ENCODE results near the gene KRTAP5-1. TPM values are rescaled to one million over a fixed set of nuclear protein-coding genes. Genes with fewer than 3 reads are reported as not detected.

The KRTAP5-1 gene
- total RNA-seq, 2 donors from 2014 or later = not detected

DNA sequence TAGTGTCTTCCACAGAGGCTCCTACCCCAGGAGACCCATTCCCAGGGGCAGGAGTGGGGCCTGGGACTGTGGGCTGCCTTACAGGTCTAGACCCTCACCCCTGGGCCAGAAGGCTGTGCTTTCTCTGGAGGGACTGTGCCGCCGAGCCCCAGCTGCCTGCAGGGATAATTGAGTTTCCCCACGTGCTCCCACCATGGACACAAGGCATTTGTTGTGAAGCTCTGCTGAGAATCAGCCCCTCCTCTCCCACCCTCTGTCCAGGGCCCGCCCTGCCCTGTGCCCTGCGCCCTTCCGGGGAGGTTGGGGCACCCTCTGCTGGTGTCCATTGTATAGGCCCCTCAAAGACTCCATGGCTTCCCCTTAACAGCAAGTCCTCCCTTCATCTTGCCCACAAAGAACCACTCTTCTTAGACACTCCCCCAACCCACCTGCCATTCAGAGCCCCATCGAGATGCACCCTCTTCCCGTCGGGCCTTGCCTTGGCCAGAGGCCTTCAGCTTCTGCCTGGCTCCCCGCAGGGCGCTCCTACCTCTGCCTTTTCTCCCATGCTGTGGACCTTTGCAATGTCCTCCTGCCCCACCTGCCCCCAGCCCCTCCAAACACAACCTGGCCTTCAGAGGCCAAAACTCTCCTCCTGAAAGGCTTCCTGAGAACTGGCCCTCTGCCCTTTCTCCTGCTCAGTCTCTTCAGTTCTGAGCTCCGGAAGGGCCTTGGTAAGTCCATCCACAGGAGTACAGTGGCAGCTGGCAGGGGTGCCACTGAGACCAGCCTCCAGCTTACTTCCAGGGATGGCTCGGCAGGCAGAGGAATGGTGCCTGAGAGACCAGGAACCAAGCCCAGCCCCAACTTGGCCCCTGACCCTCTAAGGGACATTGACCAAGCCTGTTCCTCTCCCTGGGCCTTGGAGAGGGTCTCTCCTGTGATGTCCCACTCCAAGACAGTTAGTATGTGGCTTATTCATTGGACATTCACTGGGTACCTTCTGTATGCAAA is 35.4 kb downstream of the KRTAP5-1 start:
- 83% methylated on average over 12 of the region's 13 CpGs for WGBS
- Histone ChIP-seq H3K4me1 (replicated peaks) (peaks cover 9% of the 10 kb centered on the region), H3K36me3 (no peaks in the 10 kb centered on the region), H3K27me3 (replicated peaks; ENCODE audit: insufficient read depth) (peaks cover 12% of the 10 kb centered on the region), H3K9me3 (no peaks in the 10 kb centered on the region), H3K4me3 (no peak overlapping the region), H3K27ac (no peak overlapping the region)
- DNase-seq (ENCODE audit: low spot score) = no peak
- intact Hi-C loops (cut with DNase I) = no loop called here
- TF ChIP-seq, protein P1, sequence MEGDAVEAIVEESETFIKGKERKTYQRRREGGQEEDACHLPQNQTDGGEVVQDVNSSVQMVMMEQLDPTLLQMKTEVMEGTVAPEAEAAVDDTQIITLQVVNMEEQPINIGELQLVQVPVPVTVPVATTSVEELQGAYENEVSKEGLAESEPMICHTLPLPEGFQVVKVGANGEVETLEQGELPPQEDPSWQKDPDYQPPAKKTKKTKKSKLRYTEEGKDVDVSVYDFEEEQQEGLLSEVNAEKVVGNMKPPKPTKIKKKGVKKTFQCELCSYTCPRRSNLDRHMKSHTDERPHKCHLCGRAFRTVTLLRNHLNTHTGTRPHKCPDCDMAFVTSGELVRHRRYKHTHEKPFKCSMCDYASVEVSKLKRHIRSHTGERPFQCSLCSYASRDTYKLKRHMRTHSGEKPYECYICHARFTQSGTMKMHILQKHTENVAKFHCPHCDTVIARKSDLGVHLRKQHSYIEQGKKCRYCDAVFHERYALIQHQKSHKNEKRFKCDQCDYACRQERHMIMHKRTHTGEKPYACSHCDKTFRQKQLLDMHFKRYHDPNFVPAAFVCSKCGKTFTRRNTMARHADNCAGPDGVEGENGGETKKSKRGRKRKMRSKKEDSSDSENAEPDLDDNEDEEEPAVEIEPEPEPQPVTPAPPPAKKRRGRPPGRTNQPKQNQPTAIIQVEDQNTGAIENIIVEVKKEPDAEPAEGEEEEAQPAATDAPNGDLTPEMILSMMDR (IDR thresholded peaks at IDR 0.05) = no peak
- TF ChIP-seq POLR2AphosphoS5 (IDR thresholded peaks at IDR 0.05) = no peak

DNA sequence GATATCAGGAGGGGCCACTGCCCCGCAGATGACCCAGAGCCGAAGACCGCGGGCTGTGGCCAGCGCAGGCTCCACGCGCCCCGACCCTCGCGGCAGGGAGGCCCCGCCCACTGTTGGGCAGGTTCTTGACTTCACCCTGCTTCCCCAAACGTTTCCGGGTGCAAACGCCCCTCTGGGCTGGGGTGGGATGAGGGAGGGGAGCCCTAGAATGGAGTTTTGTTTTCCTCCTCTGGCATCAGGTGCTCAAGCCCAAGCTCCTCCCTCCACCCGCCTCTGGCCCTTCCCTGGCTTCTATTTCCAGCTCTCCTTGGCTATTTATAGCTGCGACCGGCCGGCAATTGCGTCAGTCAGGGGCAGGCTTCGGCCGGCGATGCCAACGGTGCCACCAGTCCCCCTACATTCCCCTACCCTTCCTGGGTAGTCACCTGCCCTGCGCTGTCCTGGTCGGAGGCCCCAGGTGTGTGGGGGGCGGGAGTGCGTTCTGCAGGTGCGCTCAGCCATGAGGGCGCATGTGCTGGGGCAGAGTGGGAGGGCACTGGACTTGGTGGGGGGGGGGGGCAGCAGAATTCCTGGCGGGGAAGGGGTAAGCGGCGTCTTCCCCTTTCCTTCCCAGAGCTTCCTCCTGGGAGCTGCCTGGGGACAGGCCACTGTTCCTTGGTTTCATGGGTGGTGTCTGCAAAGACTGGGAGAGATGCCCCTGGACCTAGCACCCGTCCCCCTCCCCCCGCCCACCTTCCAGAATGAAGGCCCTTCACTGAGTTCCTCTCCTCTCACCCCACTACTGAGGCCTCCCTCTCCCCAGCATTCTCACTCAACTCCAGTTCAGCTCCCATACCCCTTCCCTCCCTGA is 36.6 kb downstream of the KRTAP5-1 start:
- TF ChIP-seq POLR2A (IDR thresholded peaks at IDR 0.05) (peak; percentile 47), POLR2AphosphoS5 (IDR thresholded peaks at IDR 0.05) (peak; percentile 85)
- TF ChIP-seq, protein P1 (IDR thresholded peaks at IDR 0.05) = no peak
- Histone ChIP-seq H3K27ac (no peak overlapping the region), H3K4me3 (peak overlapping the region in 1 of 2 donors; percentile 9), H3K27me3 (replicated peaks; ENCODE audit: insufficient read depth) (peaks cover 16% of the 10 kb centered on the region), H3K9me3 (no peaks in the 10 kb centered on the region), H3K36me3 (no peaks in the 10 kb centered on the region), H3K4me1 (replicated peaks) (peaks cover 9% of the 10 kb centered on the region)
- DNase-seq (ENCODE audit: low spot score) = peak; percentile 69
- 11% methylated on average over 34 of the region's 34 CpGs for WGBS
- intact Hi-C loops (cut with DNase I) = no loop called here

DNA sequence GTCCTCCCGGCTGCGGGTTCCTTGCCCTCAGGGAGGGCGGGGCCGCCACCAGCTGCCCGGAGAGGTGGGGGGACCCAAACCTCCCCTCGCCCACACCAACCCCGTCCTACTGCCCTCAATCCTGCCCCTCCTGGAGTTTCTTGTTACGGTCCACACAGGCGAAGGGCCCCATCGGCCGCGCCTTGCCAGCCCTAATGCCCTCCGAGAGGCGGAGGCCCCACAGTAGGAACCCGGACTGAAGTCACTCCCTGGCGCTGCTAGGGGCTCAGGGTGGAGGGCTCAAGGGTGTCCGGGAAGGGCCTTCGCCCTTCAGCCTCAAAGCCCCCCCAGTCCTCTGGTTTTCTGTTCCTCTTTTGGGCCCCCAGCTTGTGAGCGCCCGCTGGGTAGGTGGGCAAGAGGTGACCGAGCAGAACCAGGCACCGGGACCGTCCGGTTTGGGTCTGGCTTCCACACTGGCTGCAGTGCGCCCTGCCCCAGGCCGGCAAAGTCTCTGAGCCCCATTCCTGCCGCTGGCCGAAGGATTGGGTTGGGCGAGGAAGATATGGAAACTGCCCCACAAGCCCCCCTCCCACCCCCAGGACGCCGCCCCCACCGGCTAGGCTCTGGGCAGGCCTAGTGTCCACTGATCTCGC is 37.5 kb downstream of the KRTAP5-1 start:
- no peak overlapping the region for H3K27ac ChIP-seq
- WGBS = 17% methylated on average over 33 of the region's 33 CpGs
- peaks cover 9% of the 10 kb centered on the region for H3K4me1 ChIP-seq (replicated peaks)
- intact Hi-C loops (cut with DNase I) = loop anchor here (2.0 kb wide), 1 partner anchor 27 kb away; no protein-coding TSS in a partner anchor
- H3K27me3 ChIP-seq (replicated peaks; ENCODE audit: insufficient read depth) = peaks cover 16% of the 10 kb centered on the region
- H3K4me3 ChIP-seq = peak overlapping the region in 1 of 2 donors; percentile 30
- TF ChIP-seq POLR2AphosphoS5 (IDR thresholded peaks at IDR 0.05) = no peak
- no peak for TF ChIP-seq POLR2A (IDR thresholded peaks at IDR 0.05)
- TF ChIP-seq, protein P1 (IDR thresholded peaks at IDR 0.05) = no peak
- H3K36me3 ChIP-seq = no peaks in the 10 kb centered on the region
- H3K9me3 ChIP-seq = no peaks in the 10 kb centered on the region
- DNase-seq (ENCODE audit: low spot score) = no peak

DNA sequence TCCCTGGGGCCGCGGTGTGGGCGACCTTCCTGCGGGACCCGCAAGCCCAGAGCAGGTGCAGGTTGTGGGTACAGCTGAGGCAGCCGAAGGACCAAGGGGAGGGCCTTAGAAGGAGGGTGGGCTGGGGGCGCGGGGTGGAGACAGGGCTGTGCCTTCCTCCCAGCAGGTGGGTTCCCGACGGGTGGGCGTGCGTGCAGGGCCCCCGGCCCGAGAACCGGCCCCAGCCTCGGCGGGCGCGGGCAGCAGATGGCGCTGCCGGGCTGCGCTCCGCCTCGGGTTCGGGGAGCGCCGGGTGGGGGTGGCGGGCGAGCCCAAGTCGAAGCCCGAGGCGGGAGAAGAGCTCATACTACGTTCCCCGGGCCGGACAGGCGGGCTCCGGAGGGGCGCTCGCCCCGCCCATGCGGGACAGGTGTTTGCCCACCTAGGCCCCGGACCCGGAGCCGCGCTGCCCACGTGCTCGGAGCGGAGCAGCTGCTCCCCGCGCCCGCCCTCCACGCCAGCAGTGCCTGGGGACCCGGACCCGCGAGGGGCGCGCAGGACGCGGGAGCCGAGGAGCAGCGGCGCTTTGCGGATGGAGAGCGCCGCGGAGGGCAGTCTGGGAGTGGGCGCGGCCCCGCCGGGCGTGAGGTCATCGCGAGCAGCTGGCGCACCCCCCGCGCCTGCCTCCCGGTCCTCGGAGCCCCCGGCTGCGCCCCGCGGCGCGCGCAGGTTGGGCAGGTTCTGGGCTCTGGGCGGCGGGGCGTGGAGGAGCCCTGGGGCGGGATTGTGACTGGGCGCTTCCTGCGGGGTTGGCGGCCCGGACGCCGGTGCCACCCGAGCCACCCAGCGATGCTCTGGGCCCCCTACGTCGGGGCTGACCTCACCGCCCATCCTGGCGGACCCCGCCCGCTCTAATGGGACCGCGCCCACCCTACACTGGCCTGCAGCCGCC is 38.3 kb downstream of the KRTAP5-1 start:
- Histone ChIP-seq H3K27ac (no peak overlapping the region), H3K36me3 (no peaks in the 10 kb centered on the region), H3K4me3 (peak overlapping the region; percentile 14 to 30), H3K9me3 (no peaks in the 10 kb centered on the region), H3K4me1 (replicated peaks) (peaks cover 9% of the 10 kb centered on the region), H3K27me3 (replicated peaks; ENCODE audit: insufficient read depth) (peaks cover 16% of the 10 kb centered on the region)
- WGBS = under 1% methylated on average over 66 of the region's 106 CpGs
- intact Hi-C loops (cut with DNase I) = loop anchor here (2.0 kb wide), 1 partner anchor 28 kb away; no protein-coding TSS in a partner anchor
- no peak for DNase-seq (ENCODE audit: low spot score)
- TF ChIP-seq POLR2AphosphoS5 (IDR thresholded peaks at IDR 0.05) = no peak
- TF ChIP-seq POLR2A (IDR thresholded peaks at IDR 0.05) = peak; percentile 9
- TF ChIP-seq, protein P1 (IDR thresholded peaks at IDR 0.05) = peak; percentile 67 to 87 (median 79)

Data from prostate gland (tissue), 2 donors.